Measurements from ENCODE around the gene LGR5.

Gene LGR5

DNA sequence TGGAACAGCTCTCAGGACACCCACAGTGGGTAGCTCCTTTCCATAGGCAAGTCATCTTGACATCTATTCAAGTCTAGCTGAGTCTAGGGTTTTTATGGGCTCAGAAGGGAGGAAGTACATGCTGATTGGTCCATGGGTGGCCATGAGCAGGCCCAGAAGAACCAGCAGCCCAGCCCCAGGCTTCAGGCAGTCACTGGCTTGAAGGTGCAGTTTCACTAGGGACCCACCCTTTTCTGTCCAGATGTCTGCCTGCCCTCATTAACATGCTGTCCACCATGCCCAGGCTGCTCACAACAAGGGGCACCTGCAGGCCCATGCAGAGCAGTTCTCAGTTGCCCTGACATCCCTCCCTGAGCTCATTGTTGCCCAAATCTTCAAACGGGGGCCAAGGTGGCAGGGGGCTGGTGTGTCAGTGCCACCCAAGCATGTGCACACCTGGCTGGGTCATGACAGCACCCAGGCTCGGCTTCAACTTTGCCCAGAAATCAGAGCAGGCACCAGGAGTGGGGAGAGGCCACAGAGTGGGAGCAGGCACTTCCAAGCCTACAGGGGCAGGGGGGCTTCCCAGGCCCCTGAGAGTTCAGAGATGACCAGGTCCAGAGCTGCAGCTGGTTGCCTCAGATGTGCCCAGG is 18.7 kb upstream of the LGR5 start:
- Histone ChIP-seq H3K36me3 (no peaks in the 10 kb centered on the region), H3K4me1 (peaks cover under 1% of the 10 kb centered on the region), H3K9me3 (no peaks in the 10 kb centered on the region), H3K27me3 (no peaks in the 10 kb centered on the region), H3K4me3 (ENCODE audit: low read depth, low read length) (no peak overlapping the region)
- TF ChIP-seq, protein P1, sequence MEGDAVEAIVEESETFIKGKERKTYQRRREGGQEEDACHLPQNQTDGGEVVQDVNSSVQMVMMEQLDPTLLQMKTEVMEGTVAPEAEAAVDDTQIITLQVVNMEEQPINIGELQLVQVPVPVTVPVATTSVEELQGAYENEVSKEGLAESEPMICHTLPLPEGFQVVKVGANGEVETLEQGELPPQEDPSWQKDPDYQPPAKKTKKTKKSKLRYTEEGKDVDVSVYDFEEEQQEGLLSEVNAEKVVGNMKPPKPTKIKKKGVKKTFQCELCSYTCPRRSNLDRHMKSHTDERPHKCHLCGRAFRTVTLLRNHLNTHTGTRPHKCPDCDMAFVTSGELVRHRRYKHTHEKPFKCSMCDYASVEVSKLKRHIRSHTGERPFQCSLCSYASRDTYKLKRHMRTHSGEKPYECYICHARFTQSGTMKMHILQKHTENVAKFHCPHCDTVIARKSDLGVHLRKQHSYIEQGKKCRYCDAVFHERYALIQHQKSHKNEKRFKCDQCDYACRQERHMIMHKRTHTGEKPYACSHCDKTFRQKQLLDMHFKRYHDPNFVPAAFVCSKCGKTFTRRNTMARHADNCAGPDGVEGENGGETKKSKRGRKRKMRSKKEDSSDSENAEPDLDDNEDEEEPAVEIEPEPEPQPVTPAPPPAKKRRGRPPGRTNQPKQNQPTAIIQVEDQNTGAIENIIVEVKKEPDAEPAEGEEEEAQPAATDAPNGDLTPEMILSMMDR (IDR thresholded peaks at IDR 0.05; ENCODE audit: low read depth, low read length) = no peak
- no peak for DNase-seq

DNA sequence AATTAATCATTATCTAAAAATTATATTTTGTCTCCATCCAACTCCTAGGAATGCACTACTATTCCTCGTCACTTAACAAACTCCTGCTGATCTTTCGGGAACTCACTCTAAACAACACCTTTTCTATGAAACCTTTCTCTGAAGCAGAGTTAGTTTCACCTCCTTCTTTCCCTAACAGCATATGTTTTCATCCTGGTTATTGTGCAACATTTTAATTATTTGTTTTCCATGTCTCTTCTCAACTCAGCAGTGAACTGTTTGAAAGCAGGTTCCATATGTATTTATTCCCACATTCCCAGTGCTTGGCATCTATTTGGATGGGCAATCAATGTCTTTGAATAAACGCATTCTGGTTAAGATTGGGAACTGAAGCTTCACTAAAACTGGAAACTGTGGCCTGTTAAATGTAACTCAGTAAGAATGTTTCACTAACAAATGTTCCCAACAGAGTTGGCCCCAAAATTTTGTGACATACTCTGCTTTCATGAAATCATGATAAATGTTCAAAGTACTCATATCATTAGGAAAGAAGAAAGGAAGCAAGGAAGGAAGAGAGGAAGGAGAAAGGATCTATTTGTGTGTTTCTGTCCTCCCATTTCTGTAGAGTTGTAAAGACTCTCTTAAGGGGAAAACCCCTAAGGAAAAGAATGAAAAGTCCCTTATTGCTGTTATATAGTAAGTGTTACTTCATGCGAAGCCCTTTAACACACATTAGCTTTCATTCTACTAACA is 13.9 kb upstream of the LGR5 start:
- no peaks in the 10 kb centered on the region for H3K36me3 ChIP-seq
- H3K27me3 ChIP-seq = no peaks in the 10 kb centered on the region; the same call in 1 of the 2 replicates
- no peaks in the 10 kb centered on the region for H3K9me3 ChIP-seq
- H3K4me3 ChIP-seq (ENCODE audit: low read depth, low read length) = no peak overlapping the region
- TF ChIP-seq, protein P1 (IDR thresholded peaks at IDR 0.05; ENCODE audit: low read depth, low read length) = no peak
- DNase-seq = no peak
- H3K4me1 ChIP-seq = peaks cover 18% of the 10 kb centered on the region

DNA sequence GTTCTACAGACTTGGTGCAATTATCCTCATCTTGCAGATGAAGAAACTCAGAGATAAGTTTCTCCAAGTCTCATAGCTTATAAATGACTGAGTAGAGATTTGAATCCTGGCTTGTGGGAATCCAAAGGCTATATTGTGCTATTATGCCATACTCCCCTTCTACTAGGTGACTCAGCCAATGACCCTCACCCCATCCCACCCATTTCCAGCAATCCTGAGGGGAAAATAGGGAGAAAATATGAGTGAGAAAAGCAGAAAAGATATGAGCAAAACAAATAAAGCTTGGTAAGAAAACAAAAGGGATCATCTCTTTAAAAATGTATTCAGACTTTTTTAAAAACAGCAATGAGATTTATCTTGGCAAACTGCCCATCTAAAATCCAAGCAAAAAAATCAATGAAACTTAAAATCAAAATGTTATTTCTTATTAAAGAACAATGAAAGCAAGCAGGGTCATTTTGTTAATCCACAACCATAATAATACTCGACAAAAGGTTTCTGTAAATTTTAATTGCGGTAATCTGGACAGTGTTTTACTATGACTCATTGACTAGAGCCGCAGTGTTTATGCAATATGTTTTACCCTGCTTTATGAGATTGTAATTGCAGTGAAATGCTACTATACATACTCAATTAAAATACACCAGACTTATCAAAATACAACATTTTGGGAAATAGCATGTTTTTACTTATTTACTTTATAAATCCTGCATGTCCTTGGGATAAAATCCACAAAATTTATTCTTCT is 13.1 kb upstream of the LGR5 start:
- Histone ChIP-seq H3K9me3 (no peaks in the 10 kb centered on the region), H3K36me3 (no peaks in the 10 kb centered on the region), H3K4me3 (ENCODE audit: low read depth, low read length) (no peak overlapping the region), H3K4me1 (peaks cover 18% of the 10 kb centered on the region), H3K27me3 (no peaks in the 10 kb centered on the region; the same call in 1 of the 2 replicates)
- no peak for DNase-seq
- TF ChIP-seq, protein P1 (IDR thresholded peaks at IDR 0.05; ENCODE audit: low read depth, low read length) = no peak

DNA sequence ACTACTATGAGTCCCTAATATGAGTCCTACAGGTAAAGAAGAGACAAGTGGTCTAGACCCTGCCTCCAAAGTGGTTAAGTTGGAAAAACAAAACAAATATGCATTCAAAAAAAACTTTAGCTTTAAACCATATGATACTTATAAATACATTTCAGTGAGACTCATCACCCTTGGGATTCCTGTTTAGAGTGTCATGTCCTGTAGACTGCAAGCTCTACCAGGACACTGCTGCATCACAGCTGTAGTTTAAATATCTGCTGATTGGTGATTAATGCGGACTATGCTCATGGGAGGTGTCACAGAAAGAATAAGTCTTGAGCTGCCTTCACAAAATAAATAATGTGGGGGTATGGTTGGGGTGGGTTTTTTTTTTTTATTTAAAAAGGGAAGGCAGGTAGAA is 8.8 kb upstream of the LGR5 start:
- no peaks in the 10 kb centered on the region for H3K36me3 ChIP-seq
- peaks cover 18% of the 10 kb centered on the region for H3K4me1 ChIP-seq
- H3K9me3 ChIP-seq = no peaks in the 10 kb centered on the region; the same call in 1 of the 2 replicates
- no peak for DNase-seq
- TF ChIP-seq, protein P1 (IDR thresholded peaks at IDR 0.05; ENCODE audit: low read depth, low read length) = no peak
- H3K4me3 ChIP-seq (ENCODE audit: low read depth, low read length) = no peak overlapping the region
- H3K27me3 ChIP-seq = no peaks in the 10 kb centered on the region; the same call in 1 of the 2 replicates

DNA sequence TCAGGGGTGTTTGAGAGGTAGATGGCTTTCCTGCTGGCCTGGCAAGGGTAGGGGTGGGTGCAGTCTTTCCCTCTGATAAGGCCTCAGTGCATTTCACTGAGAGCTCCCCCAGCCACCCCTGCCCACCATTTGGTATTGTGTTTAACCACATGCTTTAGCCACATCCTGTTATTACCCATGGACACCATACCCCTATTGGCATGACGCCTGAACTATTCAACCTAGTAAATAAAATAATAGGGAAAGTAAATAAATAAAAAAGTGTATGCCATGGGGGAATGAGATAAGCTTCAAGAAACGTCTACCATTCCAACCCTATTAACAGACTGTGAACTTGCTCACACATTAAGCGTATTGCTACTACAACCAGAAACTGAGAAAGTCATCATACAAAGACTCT is 7.6 kb upstream of the LGR5 start:
- Histone ChIP-seq H3K36me3 (no peaks in the 10 kb centered on the region), H3K27me3 (no peaks in the 10 kb centered on the region; the same call in 1 of the 2 replicates), H3K4me3 (ENCODE audit: low read depth, low read length) (no peak overlapping the region), H3K4me1 (peaks cover 10% of the 10 kb centered on the region), H3K9me3 (peaks cover 1% of the 10 kb centered on the region)
- TF ChIP-seq, protein P1 (IDR thresholded peaks at IDR 0.05; ENCODE audit: low read depth, low read length) = no peak
- no peak for DNase-seq

All from BE2C (cell line).